DOHH2 (cell line): ENCODE measurements around the gene ADCY5.

Experiments used
- CTCF ChIP-seq: fragments of 200-600 bp; sonication (generic); IDR thresholded peaks from one replicate; pipeline ENCODE4 v1.5.1; 2014; ENCODE audit warnings: antibody characterized with exemption, mild to moderate bottlenecking, low read depth, low read length; ENCODE audit not compliant: poor library complexity, severe bottlenecking
- EZH2phosphoT487 ChIP-seq: fragments of 200-600 bp; sonication (generic); IDR thresholded peaks from 2 replicates; pipeline ENCODE4 v1.6.1; 2017; ENCODE audit warnings: borderline replicate concordance, mild to moderate bottlenecking, antibody characterized with exemption, low read length, moderate library complexity, mixed read lengths

GRCh38 chr3:123367467-123368154 lies 81.3 kb downstream of the ADCY5 start:
- TF ChIP-seq CTCF (no peak), EZH2phosphoT487 (no peak)
